Neural cell (in vitro differentiated cells): ENCODE measurements around the gene NUP50. TPM values are rescaled to one million over a fixed set of nuclear protein-coding genes. Genes with fewer than 3 reads are reported as not detected.
"Not testable (repeated sequence)": the region's sequence is repeated elsewhere in the genome, so short reads cannot be mapped to it uniquely, and the experiment has no call there.

ENCODE experiments used
- H2AFZ ChIP-seq: fragments of 200-600, 300-800 bp; sonication (generic), shearing (Covaris generic); 2 replicates; pipeline ENCODE4 v1.6.0; 2014; ENCODE audit warnings: low read depth, mild to moderate bottlenecking, antibody characterized with exemption, low read length, moderate library complexity
- H3F3A ChIP-seq: fragments of 200-600 bp; shearing (Covaris generic); 2 replicates; pipeline ENCODE4 v1.6.1; 2016; ENCODE audit warnings: mild to moderate bottlenecking, moderate library complexity, mixed read lengths, antibody characterized with exemption, low read length; ENCODE audit not compliant: insufficient read depth, poor library complexity, severe bottlenecking
- H3K27ac ChIP-seq: fragments of 200-600, 300-800 bp; sonication (generic), shearing (Covaris generic); 2 replicates; pipeline ENCODE4 v1.5.1; 2014; ENCODE audit warnings: mild to moderate bottlenecking, low read length, moderate library complexity
- H3K27me3 ChIP-seq: fragments of 300-800, 200-600 bp; sonication (generic), shearing (Covaris generic); 2 replicates; pipeline ENCODE4 v1.6.0; 2014; ENCODE audit warnings: mild to moderate bottlenecking, low read depth, low read length, moderate library complexity; ENCODE audit not compliant: insufficient read depth
- H3K36me3 ChIP-seq: fragments of 300-800, 200-600 bp; sonication (generic), shearing (Covaris generic); 2 replicates; pipeline ENCODE4 v1.5.1; 2014; ENCODE audit warnings: mild to moderate bottlenecking, antibody characterized with exemption, low read length, moderate library complexity; ENCODE audit not compliant: insufficient read depth
- H3K4me2 ChIP-seq: fragments of 300-800, 200-600 bp; sonication (generic), shearing (Covaris generic); 2 replicates; pipeline ENCODE4 v1.6.0; 2014; ENCODE audit warnings: mild to moderate bottlenecking, low read length
- H3K4me3 ChIP-seq: fragments of 300-800, 200-600 bp; sonication (generic), shearing (Covaris generic); 2 replicates; pipeline ENCODE4 v1.5.1; 2014; ENCODE audit warnings: mild to moderate bottlenecking, low read length, moderate library complexity
- H3K79me2 ChIP-seq: fragments of 200-600 bp; shearing (Covaris generic); replicated peaks from 2 replicates; pipeline ENCODE4 v1.6.0; 2014; ENCODE audit warnings: mild to moderate bottlenecking, low read length, moderate library complexity; ENCODE audit not compliant: insufficient read depth
- H3K9ac ChIP-seq: fragments of 300-800, 200-600 bp; sonication (generic), shearing (Covaris generic); 2 replicates; pipeline ENCODE4 v1.6.1; 2016; ENCODE audit warnings: mild to moderate bottlenecking, low read length, mixed read lengths
- H3K9me2 ChIP-seq: fragments of 200-600 bp; shearing (Covaris generic); 2 replicates; pipeline ENCODE4 v1.6.1; 2016; ENCODE audit warnings: mild to moderate bottlenecking, low read length, mixed read lengths; ENCODE audit not compliant: insufficient read depth
- H3K9me3 ChIP-seq: fragments of 200-600, 300-800 bp; sonication (generic), shearing (Covaris generic); 2 replicates; pipeline ENCODE4 v1.6.1; 2016; ENCODE audit warnings: mild to moderate bottlenecking, mixed run types, low read length, moderate library complexity, mixed read lengths
- H4K20me1 ChIP-seq: fragments of 200-600 bp; shearing (Covaris generic); 2 replicates; pipeline ENCODE4 v1.6.1; 2016; ENCODE audit warnings: mild to moderate bottlenecking, mixed run types; ENCODE audit not compliant: insufficient read depth
- EP300 ChIP-seq: fragments of 450-650 bp; conservative IDR thresholded peaks from 2 replicates; pipeline ENCODE4 v1.6.1; 2014; ENCODE audit warnings: antibody characterized with exemption, mild to moderate bottlenecking, moderate library complexity; ENCODE audit not compliant: poor library complexity, severe bottlenecking
- EZH2 ChIP-seq: fragments of 200-600, 300-800 bp; shearing (Covaris generic), sonication (generic); IDR thresholded peaks from 2 replicates; pipeline ENCODE4 v1.6.1; 2014; ENCODE audit warnings: antibody characterized with exemption, low read length, borderline replicate concordance, mild to moderate bottlenecking; ENCODE audit not compliant: insufficient read depth, poor library complexity, severe bottlenecking
- MXI1 ChIP-seq: fragments of 450-650 bp; conservative IDR thresholded peaks from 2 replicates; pipeline ENCODE4 v1.6.1; 2014; ENCODE audit warnings: antibody characterized with exemption, mild to moderate bottlenecking; ENCODE audit not compliant: poor library complexity, severe bottlenecking
- POLR2AphosphoS5 ChIP-seq: IDR thresholded peaks from 2 replicates; pipeline ENCODE4 v1.6.1; 2012
- RAD21 ChIP-seq: fragments of 450-650 bp; conservative IDR thresholded peaks from 2 replicates; pipeline ENCODE4 v1.6.1; 2014; ENCODE audit warnings: antibody characterized with exemption, mild to moderate bottlenecking, moderate library complexity
- SMC3 ChIP-seq: fragments of 450-650 bp; conservative IDR thresholded peaks from 2 replicates; pipeline ENCODE4 v1.6.1; 2014; ENCODE audit warnings: antibody characterized with exemption, mild to moderate bottlenecking, moderate library complexity; ENCODE audit not compliant: poor library complexity
- TAF1 ChIP-seq: IDR thresholded peaks from 2 replicates; pipeline ENCODE4 v1.6.1; 2012; ENCODE audit warnings: low read depth
- polyA plus RNA-seq: library from polyadenylated mRNA; depleted of rRNA; stranded (reverse); fragments of >200 nt; gene quantifications from 2 replicates; pipeline ENCODE4 v1.2.3, GENCODE V29; 2014
- TF ChIP-seq, protein P1 (sequence below): fragments of 450-650 bp; IDR thresholded peaks from 2 replicates; pipeline ENCODE4 v1.5.1; 2014; ENCODE audit warnings: antibody characterized with exemption, mild to moderate bottlenecking, moderate library complexity; ENCODE audit not compliant: poor library complexity, severe bottlenecking
- TF ChIP-seq, protein P2 (sequence below): IDR thresholded peaks from 2 replicates; pipeline ENCODE4 v1.6.1; 2012; ENCODE audit warnings: borderline replicate concordance

NUP50 gene
- polyA plus RNA-seq, 1 donor from 2014 or later, result 38.7 TPM

DNA sequence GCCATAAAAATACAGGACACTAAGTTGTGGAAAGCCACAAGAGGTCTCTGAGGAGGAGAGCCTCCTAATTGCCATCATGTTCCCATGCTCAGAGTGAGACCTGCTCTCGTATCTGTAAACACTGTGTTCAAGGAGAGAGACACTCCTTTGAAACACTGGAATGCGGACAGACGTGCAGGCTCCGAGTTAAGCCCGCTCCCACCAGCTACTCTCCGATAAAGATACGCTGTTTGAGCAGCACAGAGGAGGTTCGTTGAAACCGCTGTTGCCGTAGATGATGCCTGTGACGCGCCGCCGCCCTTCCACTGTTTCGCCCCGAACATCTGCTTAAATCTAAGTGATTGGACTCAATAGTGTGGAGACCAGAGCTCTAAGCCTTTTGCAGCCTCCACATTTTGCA is 25.1 kb downstream of the NUP50 start:
- no peak for TF ChIP-seq RAD21
- no peak for TF ChIP-seq EP300
- TF ChIP-seq, protein P1, sequence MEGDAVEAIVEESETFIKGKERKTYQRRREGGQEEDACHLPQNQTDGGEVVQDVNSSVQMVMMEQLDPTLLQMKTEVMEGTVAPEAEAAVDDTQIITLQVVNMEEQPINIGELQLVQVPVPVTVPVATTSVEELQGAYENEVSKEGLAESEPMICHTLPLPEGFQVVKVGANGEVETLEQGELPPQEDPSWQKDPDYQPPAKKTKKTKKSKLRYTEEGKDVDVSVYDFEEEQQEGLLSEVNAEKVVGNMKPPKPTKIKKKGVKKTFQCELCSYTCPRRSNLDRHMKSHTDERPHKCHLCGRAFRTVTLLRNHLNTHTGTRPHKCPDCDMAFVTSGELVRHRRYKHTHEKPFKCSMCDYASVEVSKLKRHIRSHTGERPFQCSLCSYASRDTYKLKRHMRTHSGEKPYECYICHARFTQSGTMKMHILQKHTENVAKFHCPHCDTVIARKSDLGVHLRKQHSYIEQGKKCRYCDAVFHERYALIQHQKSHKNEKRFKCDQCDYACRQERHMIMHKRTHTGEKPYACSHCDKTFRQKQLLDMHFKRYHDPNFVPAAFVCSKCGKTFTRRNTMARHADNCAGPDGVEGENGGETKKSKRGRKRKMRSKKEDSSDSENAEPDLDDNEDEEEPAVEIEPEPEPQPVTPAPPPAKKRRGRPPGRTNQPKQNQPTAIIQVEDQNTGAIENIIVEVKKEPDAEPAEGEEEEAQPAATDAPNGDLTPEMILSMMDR, result no peak
- TF ChIP-seq EZH2, result no peak
- TF ChIP-seq, protein P2, sequence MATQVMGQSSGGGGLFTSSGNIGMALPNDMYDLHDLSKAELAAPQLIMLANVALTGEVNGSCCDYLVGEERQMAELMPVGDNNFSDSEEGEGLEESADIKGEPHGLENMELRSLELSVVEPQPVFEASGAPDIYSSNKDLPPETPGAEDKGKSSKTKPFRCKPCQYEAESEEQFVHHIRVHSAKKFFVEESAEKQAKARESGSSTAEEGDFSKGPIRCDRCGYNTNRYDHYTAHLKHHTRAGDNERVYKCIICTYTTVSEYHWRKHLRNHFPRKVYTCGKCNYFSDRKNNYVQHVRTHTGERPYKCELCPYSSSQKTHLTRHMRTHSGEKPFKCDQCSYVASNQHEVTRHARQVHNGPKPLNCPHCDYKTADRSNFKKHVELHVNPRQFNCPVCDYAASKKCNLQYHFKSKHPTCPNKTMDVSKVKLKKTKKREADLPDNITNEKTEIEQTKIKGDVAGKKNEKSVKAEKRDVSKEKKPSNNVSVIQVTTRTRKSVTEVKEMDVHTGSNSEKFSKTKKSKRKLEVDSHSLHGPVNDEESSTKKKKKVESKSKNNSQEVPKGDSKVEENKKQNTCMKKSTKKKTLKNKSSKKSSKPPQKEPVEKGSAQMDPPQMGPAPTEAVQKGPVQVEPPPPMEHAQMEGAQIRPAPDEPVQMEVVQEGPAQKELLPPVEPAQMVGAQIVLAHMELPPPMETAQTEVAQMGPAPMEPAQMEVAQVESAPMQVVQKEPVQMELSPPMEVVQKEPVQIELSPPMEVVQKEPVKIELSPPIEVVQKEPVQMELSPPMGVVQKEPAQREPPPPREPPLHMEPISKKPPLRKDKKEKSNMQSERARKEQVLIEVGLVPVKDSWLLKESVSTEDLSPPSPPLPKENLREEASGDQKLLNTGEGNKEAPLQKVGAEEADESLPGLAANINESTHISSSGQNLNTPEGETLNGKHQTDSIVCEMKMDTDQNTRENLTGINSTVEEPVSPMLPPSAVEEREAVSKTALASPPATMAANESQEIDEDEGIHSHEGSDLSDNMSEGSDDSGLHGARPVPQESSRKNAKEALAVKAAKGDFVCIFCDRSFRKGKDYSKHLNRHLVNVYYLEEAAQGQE, result no peak
- no peak for TF ChIP-seq POLR2AphosphoS5
- TF ChIP-seq TAF1, result no peak
- no peak for TF ChIP-seq MXI1
- no peak for TF ChIP-seq SMC3
- H3K4me2 ChIP-seq, result no peak overlapping the region
- no peak overlapping the region for H3K9ac ChIP-seq

DNA sequence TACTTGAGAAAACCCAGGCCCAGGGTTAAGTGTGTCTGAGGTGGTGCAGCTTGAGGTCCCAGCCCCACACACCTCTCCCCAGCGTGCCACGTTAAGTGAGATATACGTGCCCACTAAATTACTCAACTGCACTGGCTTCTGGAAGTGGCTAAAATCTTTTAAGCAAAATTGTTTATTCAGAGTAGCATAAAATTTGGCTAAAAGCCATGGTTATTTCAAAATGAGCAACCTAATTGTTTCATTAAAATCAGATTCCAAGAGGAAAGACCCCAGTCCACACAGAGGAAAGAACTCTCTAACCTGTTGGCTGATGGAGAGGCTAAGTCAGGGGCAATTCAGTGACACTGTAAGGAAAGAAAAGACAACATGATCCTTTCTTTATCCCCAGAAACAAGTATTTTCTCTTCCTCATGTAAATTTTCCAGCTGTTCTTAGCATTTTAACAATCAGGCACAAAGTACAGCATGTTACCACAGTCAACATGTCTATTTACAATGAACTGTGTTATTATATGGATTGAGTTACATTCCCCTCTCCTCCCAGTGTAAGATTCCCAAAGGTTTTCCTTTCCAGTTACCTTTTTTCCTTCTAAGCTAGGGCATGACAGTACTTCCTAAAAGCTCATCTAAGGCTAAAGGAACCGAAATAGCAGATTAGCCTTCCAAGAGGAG is 26.6 kb downstream of the NUP50 start:
- TF ChIP-seq SMC3 (no peak), MXI1 (no peak), TAF1 (no peak), POLR2AphosphoS5 (no peak), EZH2 (no peak), RAD21 (no peak), EP300 (no peak)
- TF ChIP-seq, protein P1, result no peak
- TF ChIP-seq, protein P2, result no peak
- H3K79me2 ChIP-seq, result no peaks in the 10 kb centered on the region
- no peaks in the 10 kb centered on the region for H3K27me3 ChIP-seq
- no peak overlapping the region for H3K4me2 ChIP-seq
- H3K36me3 ChIP-seq, result no peaks in the 10 kb centered on the region
- no peaks in the 10 kb centered on the region for H3F3A ChIP-seq
- no peaks in the 10 kb centered on the region for H3K9me2 ChIP-seq
- no peak overlapping the region for H3K27ac ChIP-seq
- H2AFZ ChIP-seq, result no peak overlapping the region
- no peak overlapping the region for H3K9ac ChIP-seq
- H3K9me3 ChIP-seq, result no peaks in the 10 kb centered on the region
- H3K4me3 ChIP-seq, result no peak overlapping the region
- H4K20me1 ChIP-seq, result no peaks in the 10 kb centered on the region

More for the DNA sequence above, 25.1 kb downstream of the NUP50 start:
- Histone ChIP-seq H3K27me3 (no peaks in the 10 kb centered on the region), H4K20me1 (no peaks in the 10 kb centered on the region), H3F3A (no peaks in the 10 kb centered on the region), H3K36me3 (no peaks in the 10 kb centered on the region), H2AFZ (no peak overlapping the region), H3K9me3 (no peaks in the 10 kb centered on the region), H3K9me2 (no peaks in the 10 kb centered on the region), H3K4me3 (no peak overlapping the region), H3K27ac (no peak overlapping the region), H3K79me2 (no peaks in the 10 kb centered on the region)

DNA sequence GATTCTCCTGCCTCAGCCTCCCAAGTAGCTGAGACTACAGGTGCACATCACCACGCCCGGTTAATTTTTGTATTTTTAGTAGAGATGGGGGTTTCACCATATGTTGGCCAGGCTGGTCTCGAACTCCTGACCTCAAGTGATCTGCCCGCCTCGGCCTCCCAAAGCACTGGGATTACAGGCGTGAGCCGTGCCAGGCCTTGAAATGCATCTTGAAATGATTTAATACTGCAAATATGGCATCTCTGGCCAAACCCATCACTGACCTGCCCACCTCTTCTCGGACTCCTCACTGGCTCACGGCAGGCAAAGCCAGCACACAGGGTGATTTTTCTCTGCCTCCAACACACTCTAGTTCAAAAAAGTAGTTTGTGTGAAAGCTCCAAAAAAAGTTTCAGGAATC is 28.0 kb downstream of the NUP50 start:
- H3K27ac ChIP-seq, H2AFZ ChIP-seq, H3K36me3 ChIP-seq, H3K9me3 ChIP-seq, H3K79me2 ChIP-seq, H3K4me2 ChIP-seq, H3K27me3 ChIP-seq, H4K20me1 ChIP-seq, H3F3A ChIP-seq, H3K9ac ChIP-seq, H3K9me2 ChIP-seq, H3K4me3 ChIP-seq: not testable (repeated sequence)
